Skin of body (tissue), 2 donors: ENCODE measurements around the gene F8A1. TPM values are rescaled to one million over a fixed set of nuclear protein-coding genes. Genes with fewer than 3 reads are reported as not detected.
"Not testable (repeated sequence)": the region's sequence is repeated elsewhere in the genome, so short reads cannot be mapped to it uniquely, and the experiment has no call there.

ENCODE experiments used
- DNase-seq: peaks from one replicate; lab custom pipeline; 2025; lab: John Stamatoyannopoulos, UW
- total RNA-seq: library from RNA; depleted of rRNA; stranded (reverse); fragments of >200 nt; gene quantifications from one replicate; pipeline ENCODE4 v1.2.3, GENCODE V29; 2014

Gene F8A1
- total RNA-seq: 1.4 TPM

- DNase-seq: not testable (repeated sequence)
These were observed at the start of gene F8A1 for GRCh38 chrX:154886069-154886788. TSS of gene F8A1 (plus strand) at chrX:154886355. CDS start at chrX:154886375, 20 bp downstream.

- DNase-seq: peak; percentile 25
These were observed 45.3 kb upstream of the F8A1 start for GRCh38 chrX:154840856-154841255.

- DNase-seq: no peak
These were observed 35.1 kb upstream of the F8A1 start for GRCh38 chrX:154850957-154851611.

- DNase-seq: no peak
These were observed 30.9 kb upstream of the F8A1 start for GRCh38 chrX:154855256-154855655.

- DNase-seq: not testable (repeated sequence)
These were observed 17.6 kb upstream of the F8A1 start for GRCh38 chrX:154868522-154868921.

GRCh38 chrX:154873329-154873728 lies 12.8 kb upstream of the F8A1 start:
- DNase-seq: no peak

GRCh38 chrX:154884069-154884468 lies 2.1 kb upstream of the F8A1 start:
- DNase-seq: not testable (repeated sequence)

- not testable (repeated sequence) for DNase-seq
These were observed 1.1 kb upstream of the F8A1 start for GRCh38 chrX:154885057-154885456.

- DNase-seq: not testable (repeated sequence)
These were observed 606 bp upstream of the F8A1 start for GRCh38 chrX:154885549-154885948.

- not testable (repeated sequence) for DNase-seq
These were observed 650 bp downstream of the F8A1 start for GRCh38 chrX:154886789-154887221.

- DNase-seq: no peak
These were observed 5.0 kb downstream of the F8A1 start for GRCh38 chrX:154890990-154891639.

- DNase-seq: no peak
These were observed 6.1 kb downstream of the F8A1 start for GRCh38 chrX:154892296-154892695.

GRCh38 chrX:154900323-154900722 lies 14.2 kb downstream of the F8A1 start:
- DNase-seq: no peak

GRCh38 chrX:154902408-154902807 lies 16.3 kb downstream of the F8A1 start:
- DNase-seq: no peak

- no peak for DNase-seq
These were observed 22.7 kb downstream of the F8A1 start for GRCh38 chrX:154908821-154909220.

- not testable (repeated sequence) for DNase-seq
These were observed 23.9 kb downstream of the F8A1 start for GRCh38 chrX:154910048-154910447.

GRCh38 chrX:154910528-154910927 lies 24.4 kb downstream of the F8A1 start:
- not testable (repeated sequence) for DNase-seq

- DNase-seq: no peak
These were observed 27.9 kb downstream of the F8A1 start for GRCh38 chrX:154914052-154914451.

- DNase-seq: peak; percentile 65
These were observed 31.9 kb downstream of the F8A1 start for GRCh38 chrX:154918060-154918483.

- DNase-seq: not testable (repeated sequence)
These were observed 38.6 kb downstream of the F8A1 start for GRCh38 chrX:154924771-154925170.
